ENCODE measurements around the gene GRK6.

GRK6 gene

DNA sequence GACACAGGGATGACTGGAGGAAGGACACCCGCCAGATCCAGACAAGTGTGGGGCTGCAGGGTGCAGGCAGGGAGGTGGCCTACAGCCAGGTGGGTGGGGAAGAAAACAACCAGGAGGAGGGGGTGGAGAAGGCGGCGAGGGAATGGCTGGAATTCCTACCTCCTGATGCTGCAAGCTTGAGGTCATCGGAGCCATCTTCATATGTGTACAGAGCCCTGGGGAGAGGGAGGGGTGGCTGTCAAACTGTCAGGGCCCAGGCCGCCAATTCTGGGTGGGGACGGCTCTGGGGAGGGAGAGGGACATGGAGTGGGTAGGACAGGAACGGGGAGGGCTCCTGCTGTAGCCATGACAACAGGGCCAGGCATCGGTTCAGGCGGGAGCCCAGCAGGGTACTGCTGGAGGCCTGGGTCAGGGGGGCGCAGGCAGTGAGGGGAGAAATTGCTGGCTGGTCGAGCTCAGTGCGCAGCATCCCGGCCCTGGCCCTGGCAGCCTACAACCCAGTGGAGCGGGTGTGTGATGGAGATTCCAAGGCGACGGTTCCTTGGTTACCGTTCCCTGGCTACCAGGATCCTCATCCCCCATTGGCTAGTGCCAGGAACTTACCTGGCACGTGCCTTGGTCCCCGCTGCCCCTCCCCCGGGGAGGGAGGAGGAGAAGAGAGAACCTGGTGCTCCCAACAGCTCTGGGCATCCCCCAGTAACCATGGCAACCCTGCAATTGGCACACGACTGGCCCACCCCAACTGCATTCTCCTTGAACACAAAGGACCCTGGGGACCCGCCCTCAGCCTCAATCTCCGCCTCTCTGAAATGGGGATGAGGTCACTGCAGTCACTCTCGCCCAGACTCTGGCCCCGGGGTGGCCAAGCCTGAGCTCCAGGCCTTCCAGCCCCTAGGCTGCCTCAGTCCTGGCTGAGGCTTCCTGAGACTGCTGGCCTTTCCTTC lies 42.5 kb downstream of the GRK6 start:
- no peak for DNase-seq (ENCODE audit: low read depth in 2 of 3, low spot score in 2 of 3)

DNA sequence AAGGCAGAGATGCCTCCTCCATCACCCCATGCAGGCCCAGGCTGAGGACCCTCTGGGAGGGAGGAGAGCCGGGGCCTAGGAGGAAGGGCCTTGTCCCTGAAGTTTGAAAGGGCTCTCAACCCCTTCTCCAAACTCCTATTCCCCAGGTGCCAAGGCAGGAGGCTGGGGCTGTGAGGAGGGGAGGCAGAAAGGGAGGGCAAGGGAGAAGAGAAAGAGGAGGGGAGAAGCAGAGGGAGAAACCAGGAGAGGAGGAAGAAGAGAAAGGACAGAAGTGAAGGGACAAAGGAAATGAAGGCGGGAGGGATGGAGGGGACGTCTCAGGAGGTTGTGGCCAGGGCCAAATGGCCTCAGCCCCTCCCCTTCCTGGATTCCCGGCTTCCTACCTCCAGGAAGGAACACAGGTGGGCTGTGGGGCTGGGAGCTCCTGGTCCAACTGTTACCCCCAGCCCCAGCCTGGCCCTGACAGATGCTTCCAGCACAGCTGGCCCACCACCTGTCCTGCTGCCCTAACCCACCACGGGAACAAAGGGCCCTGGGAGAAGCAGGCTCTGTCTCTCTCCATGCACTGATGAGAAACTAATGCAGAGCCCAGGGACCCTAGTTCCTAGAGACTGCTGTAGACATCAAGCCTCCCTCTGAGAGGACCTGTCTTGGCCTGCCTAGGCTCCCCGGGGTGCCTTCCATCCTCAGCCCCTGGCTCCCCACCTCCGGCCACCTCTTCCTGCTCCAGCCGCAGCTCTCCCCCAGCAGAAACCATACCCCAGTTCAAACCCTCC lies 43.5 kb downstream of the GRK6 start:
- no peak for DNase-seq (ENCODE audit: low read depth in 2 of 3, low spot score in 2 of 3)

DNA sequence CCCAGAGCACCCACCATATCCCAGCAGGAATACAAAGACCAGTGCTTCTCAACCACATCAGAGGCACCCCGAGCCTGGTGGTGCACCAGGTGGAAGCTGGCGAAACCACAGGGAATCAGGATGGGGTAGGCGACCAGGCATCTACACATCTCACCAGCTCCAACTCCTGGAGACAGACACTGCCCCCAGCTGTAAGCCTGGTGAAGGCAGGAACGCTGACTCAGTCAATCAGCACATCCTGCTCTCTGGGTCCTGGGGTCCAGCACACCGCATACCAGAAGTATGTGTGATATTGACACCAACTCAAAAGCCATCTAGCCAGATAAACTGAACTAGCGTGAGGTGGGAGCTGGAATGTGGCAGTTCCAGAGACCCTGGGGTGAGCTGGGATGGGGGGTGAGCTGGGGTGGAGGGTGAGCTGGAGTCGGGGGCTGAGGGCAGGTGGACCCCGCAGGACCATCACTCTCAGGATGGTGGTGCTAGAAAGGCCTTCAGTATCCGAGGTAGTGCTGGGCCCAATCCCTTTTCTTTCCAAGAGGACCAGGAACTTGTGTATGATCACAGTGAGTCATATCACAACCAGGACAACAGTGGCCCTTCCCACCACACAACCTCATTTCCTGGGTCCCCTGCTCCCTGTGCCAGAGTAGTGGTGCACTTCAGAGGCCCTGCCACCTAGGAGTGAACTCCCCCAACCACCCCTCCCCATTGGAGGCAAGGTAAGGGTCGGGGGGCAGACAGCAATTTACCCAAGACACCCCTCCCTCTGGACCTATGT lies 44.5 kb downstream of the GRK6 start:
- DNase-seq (ENCODE audit: low read depth in 2 of 3, low spot score in 2 of 3) = no peak

DNA sequence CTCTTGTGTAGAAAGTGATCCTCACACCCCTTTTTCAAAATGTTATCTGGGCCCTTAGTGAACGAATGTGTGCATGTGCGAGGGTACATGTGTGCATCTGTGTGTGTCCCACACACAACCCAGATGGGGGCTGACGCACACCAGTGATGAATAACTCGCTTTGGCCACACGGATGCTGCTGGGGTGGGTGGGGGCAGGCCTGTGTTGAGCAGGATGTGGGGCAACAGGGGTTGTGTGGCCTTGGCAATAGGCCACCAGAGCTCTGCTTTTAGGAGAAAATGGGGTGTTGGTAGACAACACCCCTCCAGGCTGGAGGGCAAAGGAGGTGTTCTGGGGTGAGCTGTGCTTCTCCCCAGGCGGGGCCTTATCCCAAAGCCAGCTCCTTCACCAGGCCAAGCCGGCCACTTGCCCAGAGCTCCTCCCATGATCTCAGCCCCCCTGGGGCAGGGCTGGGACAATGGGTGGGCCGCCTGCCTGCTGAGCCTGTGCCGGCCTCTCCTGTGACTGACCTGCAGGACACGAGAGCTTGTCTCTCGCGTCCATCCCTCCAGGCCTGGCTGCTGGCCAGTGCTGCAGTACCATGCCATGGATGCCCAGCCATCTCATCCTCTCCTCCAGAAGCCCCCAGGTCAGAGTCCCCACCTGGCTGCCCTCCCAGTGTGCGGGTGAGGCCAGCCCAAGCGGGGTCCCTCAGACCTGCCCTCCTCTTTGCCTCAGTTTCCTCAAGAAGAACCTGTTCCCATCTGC lies 45.3 kb downstream of the GRK6 start:
- DNase-seq (ENCODE audit: low read depth in 2 of 3, low spot score in 2 of 3) = no peak

DNA sequence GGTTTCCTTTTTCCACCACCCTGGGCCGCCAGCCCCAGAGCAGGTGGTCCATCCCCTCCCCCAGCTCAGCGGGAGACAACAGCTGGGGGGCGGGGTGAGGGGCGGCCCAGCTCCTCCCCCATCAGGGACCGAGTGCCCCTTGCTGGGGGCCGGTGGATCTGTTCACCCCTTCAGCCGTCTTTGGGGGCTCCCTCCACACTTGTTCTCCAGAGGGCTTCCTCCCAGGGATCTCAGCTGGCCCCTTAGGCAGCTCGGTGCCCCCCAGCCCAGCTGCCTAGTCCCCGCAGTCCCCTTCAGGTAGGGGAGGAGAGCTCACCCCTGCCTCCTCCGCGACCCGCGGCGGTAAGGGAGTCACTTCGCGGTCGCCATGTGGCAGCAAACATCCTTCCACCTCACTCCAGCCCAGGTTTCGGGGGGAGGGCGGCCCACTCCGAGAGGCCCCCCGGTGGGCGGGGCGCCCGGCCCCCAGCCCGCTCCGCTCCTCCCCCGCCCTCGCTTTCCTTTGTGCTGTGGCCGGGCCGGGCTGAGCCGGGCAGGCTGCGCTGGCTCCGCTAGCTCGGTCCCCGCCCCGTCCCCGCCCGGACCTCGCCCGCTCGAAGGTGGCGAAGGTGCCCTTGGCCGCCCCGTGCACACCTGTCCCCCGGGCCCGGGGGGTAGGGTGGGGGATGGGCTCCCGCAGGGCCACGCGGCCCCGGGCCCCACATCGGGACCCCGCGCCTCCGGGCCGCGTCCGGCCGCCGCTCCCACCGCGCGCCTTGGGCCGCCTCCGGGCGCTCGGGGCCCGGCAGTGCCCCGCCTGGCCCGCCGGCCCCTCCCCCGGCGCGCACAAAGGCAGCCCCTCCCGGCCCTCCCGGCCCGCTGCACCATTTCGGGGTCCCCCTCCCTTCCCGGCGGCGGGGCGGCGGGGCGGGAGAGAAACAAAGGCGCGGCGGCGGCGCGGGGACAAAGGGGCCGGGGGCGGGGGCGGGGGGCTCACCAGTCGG lies 46.3 kb downstream of the GRK6 start:
- DNase-seq (ENCODE audit: low read depth in 2 of 3, low spot score in 2 of 3) = peak; percentile 47 to 77 (median 67)

DNA sequence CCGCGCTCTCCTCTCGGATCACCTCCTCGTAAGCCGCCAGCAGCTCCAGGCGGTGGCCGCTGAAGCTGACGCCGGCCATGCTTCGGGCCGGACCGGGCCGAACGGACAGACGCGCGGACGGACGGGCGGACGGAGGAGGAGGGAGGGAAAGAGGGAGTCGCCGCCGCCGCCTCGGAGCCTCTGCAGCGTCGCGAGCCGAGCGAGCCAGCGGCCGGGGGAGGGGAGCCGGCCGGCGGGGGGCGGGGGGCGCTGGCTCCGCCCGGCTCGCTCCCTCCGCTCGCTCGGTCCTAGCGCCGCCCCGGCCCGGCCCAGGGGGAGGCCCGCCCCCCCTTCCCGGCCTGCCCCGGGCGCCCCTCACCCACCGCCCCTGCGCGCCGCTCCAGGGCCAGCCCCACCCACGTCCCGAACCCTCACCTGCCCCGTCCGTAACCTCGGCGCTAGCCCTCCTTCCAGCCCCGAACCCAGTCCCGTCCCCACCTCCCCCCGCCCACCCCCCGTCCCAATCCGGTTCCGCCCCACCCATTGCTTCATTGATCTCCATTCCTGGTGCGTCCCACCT lies 47.0 kb downstream of the GRK6 start, which contains the start of gene DBN1:
Gene DBN1 (minus strand): TSS at position 192 of the 559 bp plus-strand sequence. CDS start 113 bp downstream, at position 79.
- DNase-seq (ENCODE audit: low read depth in 2 of 3, low spot score in 2 of 3) = no peak

DNA sequence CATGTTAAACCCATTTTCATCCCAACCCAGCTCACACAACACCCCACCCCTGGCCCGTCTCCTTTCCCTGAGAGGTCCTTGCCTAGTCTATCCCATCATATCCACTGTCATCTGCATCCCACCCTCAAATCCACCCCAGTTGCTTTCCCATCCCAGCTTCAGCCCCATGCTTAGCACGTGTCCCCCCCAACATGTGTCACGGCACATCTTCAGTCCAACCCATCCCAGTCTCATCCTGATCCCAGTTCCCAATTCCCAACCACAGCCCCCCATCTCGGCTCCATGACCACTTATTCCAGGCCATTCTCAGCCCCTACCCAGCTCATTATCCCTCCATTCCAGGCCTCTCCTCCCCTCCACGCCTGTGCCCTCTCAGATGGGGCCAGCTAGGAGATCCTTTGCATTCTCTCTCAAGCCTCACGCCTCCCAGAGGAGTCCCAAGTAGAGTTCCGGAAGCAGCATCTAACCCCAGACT lies 47.6 kb downstream of the GRK6 start:
- no peak for DNase-seq (ENCODE audit: low read depth in 2 of 3, low spot score in 2 of 3)

DNA sequence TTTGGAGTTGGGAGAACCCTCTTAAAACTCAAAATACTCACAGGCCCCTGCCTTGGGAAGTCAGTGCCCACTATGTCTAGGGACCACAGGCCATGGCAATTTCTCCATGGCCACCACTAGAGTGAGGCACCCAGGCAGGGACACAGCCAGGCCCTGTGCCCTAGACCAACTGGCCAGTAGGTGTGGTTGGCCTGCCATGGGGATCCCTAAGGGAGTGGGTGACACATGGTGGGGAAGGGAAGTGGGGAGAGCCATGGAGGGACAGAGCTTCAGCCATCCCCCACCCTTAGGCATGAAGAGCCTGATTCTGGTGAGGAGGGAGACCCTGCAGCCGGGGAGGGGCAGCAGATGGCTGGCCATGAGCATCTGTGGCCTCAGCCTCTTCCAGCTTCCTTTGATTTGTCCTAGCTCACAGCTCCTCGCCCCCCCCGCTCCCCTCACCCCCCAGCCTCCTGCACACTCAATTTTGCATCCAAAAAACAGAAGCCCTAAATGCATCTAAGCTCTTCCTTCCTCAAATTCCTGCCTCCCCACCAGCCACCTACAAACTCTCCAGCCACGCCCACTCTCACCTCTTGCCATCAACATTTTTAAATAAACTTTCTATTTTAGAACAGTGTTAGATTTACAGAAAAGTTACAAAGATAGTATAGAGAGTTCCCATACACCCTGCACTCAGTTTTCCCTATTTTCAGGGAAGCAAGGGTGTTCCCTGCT lies 48.5 kb downstream of the GRK6 start:
- DNase-seq (ENCODE audit: low read depth in 2 of 3, low spot score in 2 of 3) = no peak

DNA sequence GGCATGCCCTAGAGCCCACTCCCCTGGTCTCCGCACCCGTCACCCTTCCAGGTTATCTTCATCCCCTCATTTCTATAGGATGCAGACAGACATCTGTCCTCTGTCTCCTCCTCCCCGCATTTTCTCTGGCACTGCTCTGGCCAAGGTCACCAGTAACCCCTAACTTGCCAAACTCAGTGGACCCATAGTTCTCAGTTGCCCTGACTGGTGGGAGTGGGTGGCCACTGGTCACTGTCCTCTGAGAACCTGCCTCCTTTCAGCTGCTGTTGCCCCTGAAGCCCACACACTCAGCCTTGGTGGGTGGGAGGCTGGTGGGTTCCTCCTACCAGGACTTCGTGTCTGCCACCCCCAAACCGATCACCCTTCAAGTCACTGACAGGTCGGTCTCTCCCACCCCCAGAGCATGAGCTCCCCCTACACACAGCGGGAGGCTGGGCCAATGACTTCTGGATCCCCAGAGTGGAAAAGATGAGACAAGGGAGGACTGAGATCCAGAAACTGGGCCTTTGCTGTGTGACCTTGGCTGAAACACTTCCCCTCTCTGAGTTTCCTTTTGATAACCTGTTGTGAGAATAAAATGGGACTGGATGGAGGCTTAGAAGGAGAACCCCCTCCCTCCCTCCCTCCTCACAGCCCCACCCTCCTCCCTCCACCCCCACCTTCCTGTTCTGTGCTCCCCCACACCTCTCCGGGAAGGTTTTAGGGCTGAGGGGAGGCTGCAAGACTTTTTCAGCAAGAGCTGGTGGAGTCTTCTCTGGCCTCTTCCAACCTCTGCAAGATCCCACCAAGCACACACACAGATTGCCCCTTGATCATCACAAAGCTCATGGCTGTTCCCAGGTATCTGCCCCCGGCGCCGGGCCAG lies 49.3 kb downstream of the GRK6 start:
- no peak for DNase-seq (ENCODE audit: low read depth in 2 of 3, low spot score in 2 of 3)

DNA sequence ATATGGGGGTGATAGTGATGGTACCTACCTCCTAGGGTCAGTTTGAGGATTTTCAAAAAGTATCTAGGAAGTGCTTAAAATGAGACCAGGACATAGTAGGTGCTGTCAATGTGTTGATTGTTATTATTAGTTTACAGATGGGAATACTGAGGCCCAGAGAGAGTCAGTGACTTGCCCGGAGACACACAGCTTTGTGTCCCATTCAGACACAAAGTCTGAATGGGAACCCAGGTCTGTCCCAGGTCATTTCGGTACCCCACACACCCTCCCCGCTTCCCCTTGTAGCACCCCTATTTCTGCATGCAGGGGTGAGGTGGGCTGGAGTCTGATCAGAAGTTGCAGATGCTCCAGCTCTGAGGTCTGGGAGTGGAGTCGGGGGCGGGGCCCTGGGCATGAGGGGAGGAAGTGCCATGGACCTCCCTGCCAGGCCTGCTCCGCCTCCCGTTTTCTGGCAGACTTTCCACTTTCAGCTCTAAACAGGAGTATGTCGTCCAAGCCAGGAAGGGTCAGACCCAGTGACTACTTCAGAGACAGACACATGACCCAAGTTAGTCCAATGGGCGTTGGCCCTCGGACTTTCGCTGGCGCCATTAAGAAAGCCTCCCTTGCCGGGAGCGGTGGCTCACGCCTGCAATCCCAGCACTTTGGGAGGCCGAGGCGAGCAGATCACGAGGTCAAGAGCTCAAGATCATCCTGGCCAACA lies 50.2 kb downstream of the GRK6 start:
- no peak for DNase-seq (ENCODE audit: low read depth in 2 of 3, low spot score in 2 of 3)

DNA sequence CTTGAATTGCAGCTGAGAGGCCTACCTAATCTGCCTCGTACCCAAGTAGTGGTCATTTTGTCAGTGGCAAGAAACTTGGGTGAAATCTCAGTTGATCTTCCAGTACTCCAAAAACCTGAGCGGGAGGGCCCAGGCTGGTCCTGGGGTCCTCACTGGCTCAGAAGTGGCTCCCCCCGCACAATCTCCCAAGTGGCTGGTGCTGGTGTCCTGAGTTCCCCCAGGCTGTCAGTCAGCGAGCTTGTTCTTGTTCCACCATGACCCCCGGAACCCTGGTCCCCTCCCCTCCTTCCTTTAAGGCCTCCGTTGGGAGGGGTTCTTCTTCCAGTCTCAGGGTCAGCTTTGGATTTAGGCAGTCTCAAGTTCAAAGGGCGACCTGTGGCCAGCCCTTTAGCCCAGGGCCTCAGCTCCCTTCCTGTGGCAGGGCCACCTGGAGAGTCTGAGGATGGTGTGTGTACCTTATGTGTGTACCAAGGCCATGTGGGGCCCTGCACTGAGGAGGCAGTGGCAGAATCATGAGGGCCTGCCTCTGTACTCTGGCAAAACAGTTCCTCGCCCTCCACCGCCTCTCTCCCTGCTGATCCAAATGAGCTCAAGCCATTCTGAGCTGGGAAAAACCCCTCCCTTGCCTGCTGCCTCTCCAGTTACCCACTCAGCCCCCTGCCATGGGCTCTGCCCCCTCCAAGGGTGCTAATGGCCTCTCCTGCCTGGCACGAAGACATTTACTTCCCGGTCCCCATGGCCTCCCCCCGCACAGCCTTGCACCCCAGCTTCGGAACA lies 51.4 kb downstream of the GRK6 start:
- no peak for DNase-seq (ENCODE audit: low read depth in 2 of 3, low spot score in 2 of 3)

DNA sequence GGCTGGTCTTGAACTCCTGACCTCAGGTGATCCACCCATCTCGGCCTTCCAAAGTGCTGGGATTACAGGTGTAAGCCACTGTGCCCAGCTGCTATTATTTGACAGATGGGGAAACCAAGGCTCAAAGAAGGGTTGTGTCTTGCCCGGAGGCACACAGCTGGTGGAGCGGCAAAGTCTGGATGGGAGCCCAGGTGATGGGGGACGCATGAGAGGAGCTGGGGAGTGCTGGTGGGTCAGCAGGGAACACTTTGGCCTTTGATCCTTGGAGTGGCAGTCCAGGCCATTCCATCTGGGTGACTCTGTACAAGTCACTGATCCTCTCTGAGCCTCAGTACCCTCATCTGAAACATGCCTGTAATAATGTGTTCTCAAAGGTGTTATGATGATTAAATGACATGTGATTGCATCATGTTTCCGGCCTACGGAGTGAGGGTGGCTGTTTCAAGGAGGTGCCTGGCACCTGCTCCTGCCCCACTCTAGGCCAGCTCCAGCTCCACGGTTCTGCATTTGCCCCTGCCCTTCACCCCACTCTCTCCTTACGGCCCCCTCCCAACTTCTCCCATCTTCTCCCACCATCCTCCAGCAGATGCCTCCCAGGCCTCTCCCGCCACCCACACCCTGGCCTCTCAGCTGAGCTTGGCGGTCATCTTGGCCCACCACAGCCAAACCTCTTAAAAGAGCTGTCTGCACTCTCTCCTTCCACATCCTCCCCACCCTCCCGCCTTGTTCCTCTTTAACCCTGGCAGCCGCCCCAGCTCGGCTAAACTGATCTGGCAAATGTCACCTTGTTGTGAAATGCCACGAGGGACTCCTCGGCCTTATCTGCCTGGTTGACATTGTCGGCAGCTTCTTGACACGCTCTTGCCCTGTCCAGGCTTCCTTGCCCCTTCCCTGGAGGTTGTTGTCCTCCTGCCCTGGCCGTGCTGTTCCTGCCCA lies 52.5 kb downstream of the GRK6 start:
- DNase-seq (ENCODE audit: low read depth in 2 of 3, low spot score in 2 of 3) = no peak

DNA sequence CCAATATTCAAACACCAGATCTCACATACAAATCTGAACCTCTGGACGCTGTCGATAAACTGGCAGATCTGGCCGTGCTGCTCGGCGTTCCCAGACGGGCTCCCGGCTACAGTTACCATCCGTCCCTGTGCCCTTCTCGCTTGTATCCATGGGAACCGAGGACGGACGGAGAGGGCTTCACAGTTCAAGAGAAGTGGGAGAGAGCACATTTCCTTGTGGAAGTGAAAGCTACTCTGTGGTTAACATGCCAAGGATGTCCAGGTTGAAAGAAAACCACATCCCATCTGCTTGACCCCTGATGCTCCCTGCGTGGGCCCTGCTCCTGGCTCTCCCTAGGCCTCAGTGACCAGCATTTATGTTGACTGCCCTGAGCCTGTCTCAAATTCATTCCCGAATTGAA lies 53.3 kb downstream of the GRK6 start:
- DNase-seq (ENCODE audit: low read depth in 2 of 3, low spot score in 2 of 3) = no peak

DNA sequence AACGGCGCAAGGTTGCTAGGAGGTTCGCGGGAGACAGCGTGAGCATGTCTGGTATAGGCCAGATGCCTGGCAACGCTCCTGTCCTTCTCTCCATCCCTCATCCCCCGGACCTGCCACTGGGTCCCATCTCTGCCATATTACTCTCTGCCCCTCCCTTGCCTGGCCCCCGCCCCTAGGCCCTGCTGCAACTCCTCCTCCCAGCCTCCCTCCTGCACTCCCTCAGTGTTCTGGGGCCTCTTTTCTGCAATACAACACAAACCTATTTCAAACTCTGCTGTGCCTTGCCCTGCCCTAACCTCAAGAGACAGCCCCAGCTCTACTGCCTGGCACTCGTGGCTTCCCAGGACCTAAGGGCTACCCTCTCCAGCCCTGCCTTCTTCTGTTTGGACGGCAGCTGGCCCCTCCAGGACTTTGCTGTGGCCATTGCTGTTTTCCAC lies 55.9 kb downstream of the GRK6 start:
- no peak for DNase-seq (ENCODE audit: low read depth in 2 of 3, low spot score in 2 of 3)

DNA sequence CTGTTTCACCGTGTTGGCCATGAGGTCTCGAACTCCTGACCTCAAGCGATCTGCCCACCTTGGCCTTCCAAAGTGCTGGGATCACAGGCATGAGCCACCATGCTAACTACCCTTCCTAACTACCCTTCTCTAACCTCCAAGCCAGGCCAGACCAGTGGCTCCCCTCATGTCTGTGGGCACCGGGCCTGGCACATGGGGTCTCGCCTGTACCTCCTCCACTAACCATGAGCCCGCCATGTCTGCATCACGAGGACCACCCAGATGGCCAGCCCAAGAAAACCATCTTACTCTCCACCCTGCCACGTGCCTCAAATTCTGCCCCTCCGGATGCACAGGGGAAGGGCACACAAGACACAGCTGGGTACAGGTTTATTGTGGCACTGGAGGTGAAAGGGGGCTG lies 56.6 kb downstream of the GRK6 start:
- DNase-seq (ENCODE audit: low read depth in 2 of 3, low spot score in 2 of 3) = no peak

Data from activated CD8-positive, alpha-beta memory T cell treated with anti-CD3 and anti-CD28 coated beads for 48 hours (primary cell).